Measurements from ENCODE around the gene UVRAG.

Gene UVRAG

GRCh38 chr11:76181371-76181770 is 366.4 kb downstream of the UVRAG start:
- no peak for DNase-seq

GRCh38 chr11:76184551-76184993 is 369.6 kb downstream of the UVRAG start:
- DNase-seq, result no peak

- DNase-seq, result no peak
Measured at GRCh38 chr11:76185511-76185910, 370.5 kb downstream of the UVRAG start.

- DNase-seq, result peak; percentile 34
Measured at GRCh38 chr11:76185931-76186401, 371.0 kb downstream of the UVRAG start.

GRCh38 chr11:76186776-76187279 is 371.8 kb downstream of the UVRAG start:
- DNase-seq, result no peak

GRCh38 chr11:76188873-76189272 is 373.9 kb downstream of the UVRAG start:
- DNase-seq, result no peak

GRCh38 chr11:76189682-76190081 is 374.7 kb downstream of the UVRAG start:
- no peak for DNase-seq

GRCh38 chr11:76190376-76190775 is 375.4 kb downstream of the UVRAG start:
- DNase-seq, result no peak
